Thyroid gland (tissue), 4 donors: Measurements from ENCODE around the gene OSBPL3.

Experiments
- CTCF ChIP-seq, 6 experiments: fragments of 200-600 bp in 3 of 6; fragments of 450-650 bp in 3 of 6; sonication (generic) in 3 of 6; IDR thresholded peaks; one replicate each; pipeline ENCODE4 v1.5.1; 2016 to 2019; ENCODE audit warnings: antibody characterized with exemption in 6 of 6, mild to moderate bottlenecking in 2 of 6, inconsistent platforms in 1 of 6, moderate library complexity in 1 of 6
- POLR2A ChIP-seq, 2 donors: fragments of 450-650 bp; IDR thresholded peaks; one replicate each; pipeline ENCODE4 v1.6.1; 2017; ENCODE audit warnings: antibody characterized with exemption in 2 of 2, mild to moderate bottlenecking in 2 of 2, moderate library complexity in 1 of 2

GRCh38 chr7:24754906-24755506 is 225.0 kb downstream of the OSBPL3 start:
- no peak for TF ChIP-seq CTCF (IDR thresholded peaks at IDR 0.05)
- TF ChIP-seq POLR2A (IDR thresholded peaks at IDR 0.05), result no peak
